Measurements from ENCODE around the gene ATP5F1E.
A peak's percentile ranks its signal among the peaks of the same experiment; 100 is the strongest.

The ATP5F1E gene

DNA sequence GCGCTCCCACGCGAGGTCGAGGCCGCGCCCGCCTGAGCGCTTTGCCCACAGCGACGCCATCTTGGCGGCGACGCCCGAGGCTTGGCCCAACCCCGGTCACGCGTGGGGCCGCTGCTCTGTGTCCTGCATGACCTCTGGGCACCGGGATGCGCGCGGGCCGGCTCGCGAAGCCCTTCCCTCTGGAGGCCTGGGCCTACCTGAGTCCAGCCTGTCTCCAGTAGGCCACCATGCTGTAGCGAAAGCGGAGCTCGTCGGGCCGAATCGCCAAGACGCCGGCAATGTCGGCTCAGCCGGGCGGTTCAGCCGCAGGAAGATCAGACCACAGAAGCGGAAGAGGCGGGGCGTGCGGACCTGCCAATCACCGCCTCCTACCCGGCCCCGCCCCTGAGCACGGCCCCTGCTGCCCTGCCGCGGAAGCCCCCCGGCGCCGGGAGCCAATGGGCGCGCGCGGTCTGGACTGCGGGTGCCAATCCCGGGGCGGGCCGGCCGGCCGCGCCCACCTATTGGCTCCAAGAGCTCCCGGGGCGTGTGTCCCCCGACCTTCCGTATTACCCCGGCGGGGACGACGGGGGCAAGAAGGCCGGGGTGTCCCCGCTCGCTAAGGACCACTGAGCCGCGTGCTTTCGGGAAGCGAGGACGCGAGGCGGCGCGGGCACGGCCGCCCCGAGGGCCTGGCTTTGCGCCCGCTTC lies at the start of gene ATP5F1E:
Gene ATP5F1E, minus strand, starts transcription at position 313 of the 690 bp plus-strand sequence. Its CDS starts 84 bp downstream, at position 229.
- DNase-seq (ENCODE audit: low spot score): peak; percentile 97

DNA sequence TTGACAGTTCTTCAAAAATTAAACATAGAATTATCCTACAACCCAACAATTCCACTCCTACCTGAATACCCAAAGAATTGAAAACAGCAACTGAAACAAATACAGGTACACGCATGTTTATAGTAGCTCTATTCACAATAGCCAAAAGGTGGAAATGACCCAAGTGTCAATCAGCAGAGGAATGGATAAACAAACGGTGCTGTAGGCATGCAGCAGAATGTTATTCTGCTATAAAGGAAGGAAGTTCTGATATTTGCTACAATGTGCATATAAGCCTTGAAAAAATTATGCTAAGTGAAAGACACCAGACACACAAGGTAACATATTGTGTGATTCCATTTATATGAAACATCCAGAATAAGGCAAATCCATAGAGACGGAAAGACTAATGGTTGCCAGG lies 48.9 kb upstream of the ATP5F1E start:
- DNase-seq (ENCODE audit: low spot score): no peak

DNA sequence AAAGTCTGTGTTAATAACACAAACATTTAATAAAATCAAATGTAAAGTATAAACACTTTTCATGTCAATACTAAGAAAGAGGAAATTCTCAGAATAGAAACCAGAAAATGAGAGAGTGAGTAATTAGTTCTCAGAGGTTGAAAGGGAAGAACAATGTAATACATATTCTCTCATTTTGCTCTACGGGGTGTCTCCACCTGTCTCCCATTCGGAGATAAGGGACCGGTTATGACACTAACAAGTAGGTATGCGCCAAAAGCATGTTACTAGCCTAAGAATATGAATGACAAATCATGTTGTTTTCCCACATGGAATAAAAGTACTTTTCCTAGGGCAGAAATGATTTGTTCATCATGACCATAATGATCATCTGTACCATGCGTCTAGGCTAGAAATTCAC lies 46.1 kb upstream of the ATP5F1E start:
- DNase-seq (ENCODE audit: low spot score): no peak

DNA sequence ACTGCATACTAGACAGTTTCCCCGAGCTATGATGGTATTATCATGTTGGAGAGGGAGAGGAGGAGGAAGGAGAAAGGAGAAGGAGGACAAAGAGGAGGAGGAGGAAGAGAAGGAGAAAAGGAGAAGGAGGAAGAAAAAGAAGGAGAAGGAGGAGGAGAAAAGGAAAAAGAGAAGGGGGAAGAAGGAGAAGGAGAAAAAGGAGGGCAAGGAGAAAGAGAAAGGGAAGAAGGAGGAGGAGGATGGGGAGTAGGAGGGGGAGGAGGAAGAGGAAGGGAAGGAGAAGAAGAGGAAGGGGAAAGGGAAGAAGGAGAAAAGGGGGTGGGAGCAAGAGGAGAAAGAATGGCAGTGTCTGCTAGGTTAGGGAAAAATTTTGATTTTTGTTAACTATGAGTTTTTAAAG lies 45.6 kb upstream of the ATP5F1E start:
- no peak for DNase-seq (ENCODE audit: low spot score)

DNA sequence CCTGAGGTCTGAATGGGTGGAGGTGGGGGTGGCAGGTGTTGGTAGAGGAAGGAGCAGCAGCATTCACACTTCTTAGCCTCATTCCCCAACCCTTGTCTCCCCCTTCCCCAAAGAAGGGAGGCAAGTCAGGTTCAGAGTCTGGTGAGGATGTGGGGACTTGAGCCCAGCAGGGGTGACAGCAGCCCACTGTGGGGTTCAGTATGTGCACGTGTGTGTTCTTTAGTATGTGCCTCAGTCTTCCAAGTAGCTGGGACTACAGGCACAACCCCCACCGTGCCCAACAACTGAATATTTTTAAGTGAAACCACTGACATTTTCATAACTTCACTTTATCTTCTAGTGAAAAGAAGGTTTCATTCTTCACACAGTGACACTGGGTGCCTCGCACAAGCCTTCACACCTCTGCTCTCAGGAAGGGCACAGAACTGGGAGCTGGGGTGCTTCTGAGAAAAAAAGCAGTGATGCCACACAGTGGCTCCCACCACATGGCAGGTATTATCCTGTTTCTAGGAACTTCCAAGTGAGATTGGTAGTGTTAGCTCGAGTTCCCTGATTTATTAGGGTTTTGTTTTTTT lies 43.9 kb upstream of the ATP5F1E start:
- no peak for DNase-seq (ENCODE audit: low spot score)

DNA sequence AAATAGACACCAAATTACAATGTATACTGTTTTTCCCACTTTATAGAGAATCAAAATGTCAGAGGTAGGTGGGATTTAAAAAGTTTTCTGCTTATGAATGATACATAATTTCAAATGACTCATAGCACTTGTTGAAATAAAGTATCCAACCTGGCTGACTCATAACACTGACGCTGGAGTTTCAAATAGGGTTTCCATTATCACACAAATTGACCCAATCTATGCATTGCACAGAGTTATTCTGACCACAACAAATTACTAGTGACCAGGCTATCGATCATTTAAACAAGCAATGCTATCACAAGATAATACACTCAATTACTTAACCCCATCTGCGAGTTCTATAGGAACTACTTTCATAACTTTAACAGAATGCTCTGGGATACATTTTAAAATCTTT lies 42.3 kb upstream of the ATP5F1E start:
- no peak for DNase-seq (ENCODE audit: low spot score)

DNA sequence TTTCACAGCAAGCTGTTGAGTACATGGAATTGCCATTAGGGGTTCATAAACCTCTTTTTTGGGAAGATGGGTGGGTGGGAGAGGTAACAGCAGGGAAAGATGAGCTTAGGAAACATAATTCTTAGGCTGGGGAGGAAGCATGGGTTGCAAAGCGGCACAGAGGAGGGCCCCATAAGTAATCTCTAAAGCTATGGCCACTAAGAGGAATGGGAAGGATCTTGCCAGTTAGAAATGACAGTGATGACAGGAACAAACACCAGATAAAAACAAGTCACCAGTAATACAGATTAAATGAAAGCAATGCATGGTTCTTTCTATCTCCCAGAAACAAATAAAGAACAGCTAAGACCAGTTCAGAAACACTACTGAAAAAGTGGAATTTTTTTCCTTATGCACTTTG lies 41.4 kb upstream of the ATP5F1E start:
- no peak for DNase-seq (ENCODE audit: low spot score)

DNA sequence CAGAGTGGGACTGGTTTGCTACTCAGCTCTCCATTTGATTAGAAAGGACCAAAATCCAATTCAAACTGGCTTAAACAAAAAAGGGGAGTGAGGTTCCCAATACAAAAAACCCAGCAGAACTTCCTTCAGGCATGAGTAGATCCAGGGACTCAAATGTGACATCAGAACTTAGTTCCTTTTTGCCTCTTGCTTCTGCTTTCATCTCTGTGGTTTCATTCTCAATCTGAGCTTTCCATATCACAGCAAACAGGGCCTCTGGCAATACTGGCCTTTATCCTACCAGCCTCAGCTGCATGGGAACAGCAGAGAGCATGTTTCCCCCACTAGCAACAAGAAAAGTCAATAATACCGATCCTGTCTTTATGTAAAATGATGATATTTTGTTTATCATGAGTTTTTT lies 39.1 kb upstream of the ATP5F1E start:
- DNase-seq (ENCODE audit: low spot score): no peak

DNA sequence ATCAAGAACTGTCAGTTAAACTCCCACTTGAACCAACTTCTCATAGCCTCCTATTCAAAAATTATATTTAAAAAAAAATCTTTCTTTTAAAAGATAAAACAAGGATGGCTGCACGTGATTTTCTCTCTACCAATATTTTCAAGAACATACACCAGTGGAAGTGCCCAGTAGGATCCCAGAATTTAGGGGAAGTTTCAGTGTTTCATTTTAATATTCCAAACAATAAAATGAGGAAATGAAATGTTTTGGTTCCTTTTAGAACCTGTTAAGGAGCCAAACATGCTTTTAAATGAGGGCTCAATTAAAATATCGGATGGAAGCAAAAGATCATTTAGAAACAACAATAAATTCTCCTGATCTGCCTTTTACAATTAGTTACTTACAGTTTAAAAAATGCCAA lies 36.9 kb upstream of the ATP5F1E start:
- DNase-seq (ENCODE audit: low spot score): no peak

DNA sequence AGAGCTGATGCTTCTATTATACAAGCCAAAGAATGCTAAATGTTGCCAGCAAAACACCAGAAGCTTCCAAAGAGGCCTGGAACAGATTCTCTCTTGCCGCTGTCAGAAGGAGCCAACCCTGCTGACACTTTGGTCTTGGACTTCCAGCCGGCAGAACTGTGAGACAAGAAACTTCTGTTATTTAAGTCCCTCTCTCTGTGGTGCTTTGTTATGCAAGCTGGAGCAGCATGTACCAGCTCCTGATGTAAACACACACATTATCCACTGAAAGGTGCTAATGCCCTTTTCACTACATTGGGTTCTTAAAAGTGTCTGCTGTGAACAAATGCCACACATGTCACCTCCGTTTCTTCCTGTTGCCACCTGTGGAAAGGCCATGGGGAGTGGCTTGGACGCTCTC lies 36.4 kb upstream of the ATP5F1E start:
- DNase-seq (ENCODE audit: low spot score): no peak

DNA sequence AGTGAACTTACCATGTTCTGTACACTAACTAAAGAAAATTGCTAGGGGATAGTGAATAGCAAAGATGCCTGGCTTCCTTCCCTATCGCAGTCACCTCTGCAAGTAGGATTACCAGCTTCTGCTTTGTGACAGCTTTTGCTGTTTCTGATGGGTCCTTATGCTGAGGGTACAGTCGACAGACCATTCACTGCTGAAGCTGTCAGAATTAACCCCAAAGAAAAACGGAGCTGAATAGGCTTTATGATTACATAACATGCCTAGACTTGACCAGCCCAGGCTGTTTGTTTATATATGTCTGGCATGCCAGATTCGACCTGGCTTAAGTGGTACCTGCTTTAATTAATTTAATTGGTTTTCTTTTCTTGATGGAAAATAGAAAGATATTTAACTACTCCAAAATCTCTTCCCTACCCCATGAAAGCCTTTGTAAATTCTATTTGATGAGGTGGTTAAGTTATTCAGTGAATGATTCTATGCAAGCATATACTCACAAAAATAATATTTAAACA lies 32.1 kb upstream of the ATP5F1E start:
- no peak for DNase-seq (ENCODE audit: low spot score)

DNA sequence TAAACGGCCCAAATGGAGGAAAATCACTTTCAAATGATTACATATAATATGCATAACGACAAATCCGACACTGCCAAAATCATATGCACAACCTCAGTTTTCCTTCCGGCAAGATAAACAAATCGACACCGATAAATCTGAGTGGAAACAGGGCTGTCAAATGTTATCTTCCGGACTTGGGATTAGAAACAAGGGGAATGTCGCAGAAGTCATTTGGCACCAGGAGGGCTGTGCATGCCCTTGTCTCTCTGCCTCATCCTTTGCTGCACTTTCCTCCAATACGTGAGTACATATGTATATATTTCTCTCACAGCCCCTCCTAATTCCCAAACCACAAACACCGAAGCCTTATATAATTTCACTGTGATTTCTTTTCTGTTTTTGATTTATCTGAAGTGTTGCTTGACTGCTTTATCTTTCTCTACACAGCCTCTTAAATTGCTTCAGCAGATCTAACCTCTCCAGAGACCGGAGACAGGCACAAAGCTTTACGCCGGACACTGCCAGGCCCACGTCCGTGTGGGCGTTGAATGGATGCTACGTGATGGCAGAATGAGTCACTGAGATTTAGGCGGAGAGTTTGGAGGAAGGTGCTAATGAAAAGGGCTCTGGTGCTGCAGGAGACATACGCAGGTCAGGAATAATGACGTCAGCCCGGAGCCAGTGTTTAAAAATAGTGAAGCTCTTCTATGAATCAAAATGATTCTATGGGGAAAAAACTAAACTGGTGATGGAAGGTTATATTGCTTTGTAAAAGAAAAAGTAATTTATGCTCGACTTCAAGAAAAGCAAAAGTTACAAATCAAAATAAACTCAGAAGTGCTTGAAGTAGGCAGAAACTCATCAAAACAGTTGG lies 31.5 kb upstream of the ATP5F1E start:
- no peak for DNase-seq (ENCODE audit: low spot score)

DNA sequence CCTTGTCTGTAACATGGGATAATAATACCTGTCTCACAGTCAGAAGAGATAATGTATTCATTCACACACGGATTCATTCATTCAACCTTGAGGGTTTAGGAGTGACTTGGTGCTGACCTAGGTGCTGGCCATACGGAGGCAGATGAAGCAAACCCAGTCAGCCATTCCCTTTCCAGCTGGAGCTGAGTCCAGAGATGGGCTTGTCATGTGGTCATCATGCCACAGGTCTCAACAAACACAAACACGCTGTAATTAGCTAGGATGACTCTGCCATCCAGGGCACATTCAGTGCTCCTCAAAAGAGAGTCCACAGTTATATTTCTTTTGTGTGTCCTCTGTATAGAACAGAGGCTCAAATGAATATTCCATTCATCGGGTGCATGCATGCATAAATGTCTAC lies 29.9 kb upstream of the ATP5F1E start:
- DNase-seq (ENCODE audit: low spot score): no peak

DNA sequence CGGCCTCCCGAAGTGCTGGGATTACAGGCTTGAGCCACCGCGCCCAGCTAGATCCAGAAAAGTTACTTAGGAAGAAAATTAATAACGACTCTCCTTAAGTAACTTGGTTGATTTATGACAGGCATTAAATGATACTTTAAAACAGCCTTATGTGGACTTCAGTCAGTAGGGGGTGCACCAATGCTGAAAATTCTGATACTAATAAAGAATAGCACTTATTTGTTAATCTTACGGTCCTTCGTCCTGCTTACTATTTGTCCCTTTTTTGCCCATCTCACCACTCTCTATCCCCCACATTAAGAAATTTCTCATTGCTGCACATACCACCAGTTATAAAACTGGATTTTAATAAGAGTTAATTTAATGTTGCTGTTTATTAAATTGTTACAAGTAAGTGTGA lies 23.2 kb upstream of the ATP5F1E start:
- DNase-seq (ENCODE audit: low spot score): no peak

DNA sequence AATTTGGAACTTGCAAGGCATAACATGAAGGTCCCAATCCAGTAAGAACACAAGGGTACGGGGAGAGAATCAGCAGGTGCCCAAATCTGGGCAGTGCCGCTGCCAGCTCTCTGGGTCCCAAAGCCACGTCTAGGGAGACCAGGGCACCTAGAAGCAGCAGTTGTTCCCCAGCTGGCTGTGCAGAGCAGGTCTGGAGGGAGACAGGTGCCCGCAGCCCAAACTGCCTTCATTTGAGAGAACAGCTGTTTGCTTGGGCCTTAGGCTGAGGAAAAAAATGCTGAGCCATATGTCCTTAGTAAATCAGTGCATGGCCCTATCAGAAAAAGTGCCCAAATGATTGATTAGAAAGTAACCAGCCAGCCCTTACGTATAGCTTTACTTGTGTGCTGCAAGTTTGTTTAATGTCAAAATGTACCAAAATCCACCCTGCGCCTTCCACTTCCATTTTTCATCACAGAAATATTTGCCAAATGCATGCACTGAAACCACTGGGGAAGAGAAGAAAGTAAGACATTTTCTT lies 19.6 kb upstream of the ATP5F1E start:
- no peak for DNase-seq (ENCODE audit: low spot score)

DNA sequence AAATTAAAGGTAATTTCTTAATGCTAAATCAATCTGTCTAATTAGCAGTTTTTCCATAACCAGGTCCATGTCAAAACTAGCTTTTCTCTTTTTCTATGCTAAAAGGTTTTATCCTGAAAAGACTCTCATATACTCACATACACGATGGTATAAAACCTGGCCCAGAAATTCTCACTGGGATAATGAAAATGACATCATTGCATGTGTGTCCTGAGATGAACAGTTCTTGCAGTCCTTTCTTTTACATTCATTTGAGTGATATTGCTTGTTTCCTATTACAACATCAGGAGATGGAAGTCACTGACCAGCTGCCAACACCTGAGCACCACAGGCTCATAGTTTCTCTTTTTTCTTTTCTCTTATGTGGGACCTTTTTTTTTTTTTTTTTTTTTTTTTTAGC lies 18.3 kb upstream of the ATP5F1E start:
- DNase-seq (ENCODE audit: low spot score): no peak

DNA sequence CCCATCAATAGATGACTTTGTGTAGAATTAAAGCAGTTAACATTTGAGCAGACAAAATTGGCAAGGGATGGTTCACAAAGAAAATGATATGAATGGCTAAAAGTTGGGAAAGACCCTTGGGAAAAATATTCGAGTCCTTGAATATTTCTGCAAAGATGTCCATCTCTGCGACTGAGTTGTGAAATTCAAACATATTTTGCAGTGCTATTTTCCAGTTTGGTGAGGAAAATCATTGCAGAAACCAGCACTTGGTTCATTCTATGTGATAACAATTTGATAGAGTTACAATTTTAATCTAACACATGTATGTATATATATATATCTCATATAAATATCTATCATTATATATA lies 16.5 kb upstream of the ATP5F1E start:
- no peak for DNase-seq (ENCODE audit: low spot score)

DNA sequence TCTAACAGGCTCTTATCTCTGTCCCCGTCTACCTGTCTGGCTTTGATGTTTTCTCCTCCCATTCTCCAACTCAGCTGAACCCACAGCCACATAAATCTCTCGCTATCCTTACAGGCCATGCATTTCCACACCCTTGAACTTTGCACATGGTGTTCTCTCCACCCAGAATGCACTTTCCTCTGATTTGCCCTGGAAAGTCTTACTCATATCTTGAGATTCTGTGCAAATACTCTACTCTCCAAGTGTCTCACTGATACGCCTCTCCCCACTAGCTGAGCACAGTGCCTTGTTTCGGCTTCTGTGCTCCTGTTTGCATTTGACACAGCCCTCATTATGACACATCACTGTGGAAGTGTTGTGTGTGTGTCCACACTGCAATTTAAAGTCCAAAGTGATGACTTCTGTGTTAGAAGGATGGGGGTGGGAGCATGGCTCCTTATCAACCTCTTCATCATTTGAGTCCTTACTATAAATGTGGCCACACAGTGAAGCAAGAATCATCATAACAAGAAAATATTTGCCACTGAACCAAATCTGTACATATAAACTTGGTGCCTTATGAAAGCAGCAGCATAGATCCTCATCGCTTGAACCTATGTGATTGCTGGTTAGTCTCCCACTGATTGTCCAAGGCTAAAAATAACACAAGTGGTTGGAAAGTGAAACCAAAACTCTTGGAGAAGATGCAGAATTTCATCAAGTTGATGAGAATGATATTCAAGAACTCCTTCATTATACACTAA lies 16.0 kb upstream of the ATP5F1E start:
- DNase-seq (ENCODE audit: low spot score): no peak

DNA sequence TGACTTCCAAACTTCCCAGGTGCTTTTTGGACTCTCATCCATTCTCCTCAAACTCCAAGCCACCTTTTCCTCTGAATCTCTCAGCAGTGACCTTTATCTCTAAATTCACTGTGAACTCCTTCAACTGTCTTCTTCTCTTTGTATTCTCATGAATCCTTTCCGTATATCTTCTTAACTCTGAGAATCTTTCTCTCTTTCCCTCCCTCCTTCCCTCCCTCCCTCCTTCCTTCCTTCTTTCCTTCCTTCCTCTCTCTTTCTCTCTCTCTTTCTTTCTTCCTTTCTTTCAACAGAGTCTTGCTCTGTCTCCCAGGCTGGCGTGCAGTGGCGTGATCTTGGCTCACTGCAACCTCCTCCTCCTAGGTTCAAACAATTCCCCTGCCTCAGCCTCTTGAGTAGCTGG lies 14.7 kb upstream of the ATP5F1E start:
- no peak for DNase-seq (ENCODE audit: low spot score)

DNA sequence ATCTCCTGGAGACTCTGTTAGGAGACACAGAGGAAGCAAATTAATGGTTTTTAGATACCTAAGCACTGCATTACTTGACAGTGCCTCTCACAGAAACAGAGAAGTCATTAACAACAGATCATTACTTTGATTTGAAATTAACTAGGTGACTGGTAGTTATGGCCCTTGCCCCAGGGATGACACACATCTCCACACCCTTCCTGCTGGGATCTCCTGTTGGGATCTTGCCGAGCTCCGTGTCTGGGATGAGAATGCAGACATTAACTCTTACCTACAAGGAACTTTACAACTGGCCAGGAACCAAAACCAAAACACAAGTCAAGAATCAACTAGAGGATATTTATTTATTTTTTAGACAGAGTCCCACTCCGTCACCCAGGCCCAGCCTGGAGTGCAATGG lies 12.7 kb upstream of the ATP5F1E start:
- no peak for DNase-seq (ENCODE audit: low spot score)

DNA sequence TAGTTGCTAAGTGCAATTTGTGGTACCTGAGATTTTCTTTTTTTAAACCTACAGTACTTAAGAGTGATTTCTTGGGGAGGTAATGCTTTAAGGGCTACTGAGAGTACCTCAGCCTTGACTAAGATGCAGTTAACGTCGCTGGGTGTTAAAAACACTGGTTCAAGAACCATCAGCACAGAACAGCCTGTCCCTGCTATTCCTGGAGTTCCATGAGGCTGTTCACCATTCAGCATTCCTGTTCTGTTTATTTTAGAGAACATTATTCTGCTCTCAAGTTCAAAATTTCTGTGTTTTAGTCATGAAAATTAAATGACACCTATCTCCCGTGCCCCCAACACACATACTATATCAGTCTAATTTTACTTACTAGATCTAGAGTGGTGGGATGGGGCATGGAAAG lies 12.2 kb upstream of the ATP5F1E start:
- no peak for DNase-seq (ENCODE audit: low spot score)

DNA sequence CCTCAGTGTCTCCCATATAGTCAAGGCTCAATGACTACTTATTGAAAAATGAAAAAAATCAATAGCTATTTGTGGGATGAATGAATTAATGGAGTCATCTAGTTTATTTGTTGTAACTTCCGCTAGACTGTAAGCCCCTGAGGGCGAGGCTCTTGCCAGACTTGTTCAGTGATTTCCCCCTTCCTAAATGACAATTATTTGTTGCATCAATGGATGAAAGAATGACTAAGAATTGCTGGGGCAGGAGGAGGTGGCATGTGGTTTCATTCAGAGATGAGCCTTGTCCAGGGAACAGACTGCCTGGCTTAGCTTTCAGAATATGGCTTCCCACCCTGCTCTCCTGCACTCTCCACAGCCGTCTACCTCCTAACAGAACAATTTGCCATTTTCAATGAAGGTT lies 11.6 kb upstream of the ATP5F1E start:
- no peak for DNase-seq (ENCODE audit: low spot score)
